Keratinocyte (primary cell): ENCODE results near the gene RBM15. TPM values are rescaled to one million over a fixed set of nuclear protein-coding genes. Genes with fewer than 3 reads are reported as not detected.
A peak's percentile ranks its signal among the peaks of the same experiment; 100 is the strongest.

Experiments used
- DNase-seq: peaks from one replicate; pipeline ENCODE4 v3.0.0-alpha.2; 2011; ENCODE audit warnings: low read depth, missing footprints, low spot score
- FAIRE-seq: peaks from 2 replicates; lab custom pipeline; 2011; peaks lifted over from hg19 to GRCh38; lab: Jason Lieb, UNC
- H2AFZ ChIP-seq: 2 replicates; pipeline ENCODE4 v1.6.0; 2012; ENCODE audit warnings: low read length, control low read depth, inconsistent platforms; ENCODE audit not compliant: control insufficient read depth
- H3K27ac ChIP-seq: 2 replicates; pipeline ENCODE4 v1.5.1; 2011; ENCODE audit warnings: low read length; ENCODE audit not compliant: control insufficient read depth, insufficient read depth
- H3K27me3 ChIP-seq: 3 replicates; pipeline ENCODE4 v1.6.0; 2011; ENCODE audit warnings: low read length; ENCODE audit not compliant: control insufficient read depth, insufficient read depth; ENCODE audit errors: extremely low read depth
- H3K36me3 ChIP-seq, 2 experiments: 2 replicates in 1 of 2; 3 replicates in 1 of 2; pipeline ENCODE4 v1.5.1; 2011; ENCODE audit warnings: low read length in 2 of 2, mild to moderate bottlenecking in 1 of 2; ENCODE audit not compliant: control insufficient read depth in 2 of 2, insufficient read depth in 2 of 2; ENCODE audit errors: extremely low read depth in 1 of 2
- H3K4me1 ChIP-seq: 3 replicates; pipeline ENCODE4 v1.5.1; 2011; ENCODE audit warnings: low read length; ENCODE audit not compliant: control insufficient read depth, insufficient read depth; ENCODE audit errors: extremely low read depth
- H3K4me2 ChIP-seq: 3 replicates; pipeline ENCODE4 v1.6.0; 2011; ENCODE audit warnings: low read depth, low read length; ENCODE audit not compliant: control insufficient read depth, insufficient read depth; ENCODE audit errors: extremely low read depth
- H3K4me3 ChIP-seq, 3 experiments: fragments of 200-600 bp in 1 of 3; sonication (generic) in 1 of 3; 2 replicates in 2 of 3; 3 replicates in 1 of 3; pipeline ENCODE4 v1.5.1; 2011 to 2016; ENCODE audit warnings: low read length in 3 of 3, mild to moderate bottlenecking in 3 of 3, control low read depth in 2 of 3, inconsistent platforms in 1 of 3, low read depth in 1 of 3, mixed read lengths in 1 of 3, mixed run types in 1 of 3, moderate library complexity in 1 of 3; ENCODE audit not compliant: control insufficient read depth in 2 of 3, insufficient read depth in 2 of 3; ENCODE audit errors: extremely low read depth in 1 of 3
- H3K79me2 ChIP-seq: 2 replicates; pipeline ENCODE4 v1.6.0; 2012; ENCODE audit warnings: low read length; ENCODE audit not compliant: control insufficient read depth, insufficient read depth
- H3K9ac ChIP-seq: 3 replicates; pipeline ENCODE4 v1.6.0; 2011; ENCODE audit warnings: low read length; ENCODE audit not compliant: control insufficient read depth, insufficient read depth; ENCODE audit errors: extremely low read depth
- H3K9me1 ChIP-seq: 3 replicates; pipeline ENCODE4 v1.6.0; 2011; ENCODE audit warnings: low read length; ENCODE audit not compliant: control insufficient read depth, insufficient read depth; ENCODE audit errors: extremely low read depth
- H3K9me3 ChIP-seq: 2 replicates; pipeline ENCODE4 v1.5.1; 2012; ENCODE audit warnings: low read depth, low read length; ENCODE audit not compliant: control insufficient read depth
- H4K20me1 ChIP-seq: 3 replicates; pipeline ENCODE4 v1.6.0; 2011; ENCODE audit warnings: low read length; ENCODE audit not compliant: control insufficient read depth, insufficient read depth; ENCODE audit errors: extremely low read depth
- CTCF ChIP-seq, 3 experiments: IDR thresholded peaks in 1 of 3; conservative IDR thresholded peaks in 1 of 3; optimal IDR thresholded peaks in 1 of 3; 2 replicates in 2 of 3; 3 replicates in 1 of 3; pipeline versions ENCODE3 to v1.5.1; 2011; ENCODE audit warnings: low read length in 3 of 3, mild to moderate bottlenecking in 3 of 3, moderate library complexity in 2 of 3, control low read depth in 1 of 3, inconsistent platforms in 1 of 3; ENCODE audit not compliant: insufficient read depth in 2 of 3; ENCODE audit errors: extremely low read depth in 1 of 3
- EZH2 ChIP-seq: IDR thresholded peaks from one replicate; pipeline ENCODE4 v1.6.1; 2012; ENCODE audit warnings: inconsistent platforms, mild to moderate bottlenecking, low read length, moderate library complexity
- dilution Hi-C: fragments of 300-500 bp; cut with MboI; formaldehyde crosslinking; loops from one replicate; pipeline ENCODE4 v1.7.0; 2020; ENCODE audit warnings: low sequenced_read_pairs; ENCODE audit not compliant: extremely low pct_ligation_motif_present
- polyA plus RNA-seq, 5 experiments: library from polyadenylated mRNA; depleted of rRNA in 3 of 5; stranded (reverse) in 3 of 5; stranded (forward) in 1 of 5; unstranded in 1 of 5; fragments of >200 nt; gene quantifications; 1 replicate in 1 of 5; 2 replicates in 3 of 5; 3 replicates in 1 of 5; pipeline versions ENCODE4 v1.2.1 to v1.2.3, GENCODE V29; 2011 to 2012; ENCODE audit warnings: missing spikeins in 2 of 5, low read depth in 1 of 5, low replicate concordance in 1 of 5

Gene RBM15
- polyA plus RNA-seq, 1 donor (not counting 4 experiments of a cell fraction or from before 2014, with no cell fraction given): 10.0 TPM

GRCh38 chr1:110370827-110371226 is 31.6 kb downstream of the RBM15 start:
- Histone ChIP-seq H3K27ac (no peak overlapping the region), H4K20me1 (peaks cover 3% of the 10 kb centered on the region), H3K9me1 (no peaks in the 10 kb centered on the region), H3K36me3 (peaks cover 2 to 4% of the 10 kb centered on the region in 2 experiments), H3K27me3 (no peaks in the 10 kb centered on the region), H3K4me3 (no peak overlapping the region), H2AFZ (no peak overlapping the region), H3K4me2 (no peak overlapping the region), H3K9me3 (no peaks in the 10 kb centered on the region), H3K79me2 (peaks cover 3% of the 10 kb centered on the region), H3K9ac (no peak overlapping the region), H3K4me1 (peaks cover 5% of the 10 kb centered on the region)
- FAIRE-seq (peak; percentile 73), DNase-seq (no peak)
- TF ChIP-seq CTCF (optimal IDR thresholded peaks at IDR 0.05 in 1 of 3, IDR thresholded peaks at IDR 0.05 in 1 of 3, conservative IDR thresholded peaks at IDR 0.05 in 1 of 3; ENCODE audit: extremely low read depth in 1 of 3, insufficient read depth in 2 of 3, low read length in 3 of 3) (no peak), EZH2 (no peak)
- dilution Hi-C loops: no loop called here

GRCh38 chr1:110375490-110375889 is 36.3 kb downstream of the RBM15 start:
- Histone ChIP-seq H3K9me3 (no peaks in the 10 kb centered on the region), H3K79me2 (peaks cover 1% of the 10 kb centered on the region), H3K9me1 (no peaks in the 10 kb centered on the region), H4K20me1 (peaks cover 3% of the 10 kb centered on the region), H3K4me2 (no peak overlapping the region), H3K9ac (no peak overlapping the region), H3K4me1 (peaks cover 3% of the 10 kb centered on the region), H3K27ac (no peak overlapping the region), H2AFZ (no peak overlapping the region), H3K27me3 (no peaks in the 10 kb centered on the region), H3K4me3 (no peak overlapping the region), H3K36me3 (peaks cover 2 to 4% of the 10 kb centered on the region in 2 experiments)
- FAIRE-seq: no peak
- TF ChIP-seq CTCF (optimal IDR thresholded peaks at IDR 0.05 in 1 of 3, IDR thresholded peaks at IDR 0.05 in 1 of 3, conservative IDR thresholded peaks at IDR 0.05 in 1 of 3; ENCODE audit: extremely low read depth in 1 of 3, insufficient read depth in 2 of 3, low read length in 3 of 3) (no peak), EZH2 (no peak)
- dilution Hi-C loops: no loop called here
- DNase-seq: no peak
